Colonic mucosa (tissue), 4 donors: ENCODE measurements around the gene NPAS1. TPM values are rescaled to one million over a fixed set of nuclear protein-coding genes. Genes with fewer than 3 reads are reported as not detected.

Source experiments
- DNase-seq: peaks from one replicate; pipeline ENCODE4 v3.0.0-alpha.2; 2020
- H3K27ac ChIP-seq: fragments of 200-600 bp; one replicate; pipeline ENCODE4 v1.8.0; 2021
- H3K27me3 ChIP-seq: fragments of 200-600 bp; one replicate; pipeline ENCODE4 v1.8.0; 2021
- H3K36me3 ChIP-seq: fragments of 200-600 bp; one replicate; pipeline ENCODE4 v1.8.0; 2021
- H3K4me1 ChIP-seq: fragments of 200-600 bp; one replicate; pipeline ENCODE4 v1.8.0; 2021; ENCODE audit warnings: mild to moderate bottlenecking
- H3K4me3 ChIP-seq: fragments of 200-600 bp; one replicate; pipeline ENCODE4 v1.8.0; 2021
- H3K9ac ChIP-seq, 2 donors: one replicate each; pipeline ENCODE4 v1.7.0; 2013; ENCODE audit warnings: control low read depth in 2 of 2, low read depth in 2 of 2, low read length in 2 of 2
- H3K9me3 ChIP-seq: fragments of 200-600 bp; one replicate; pipeline ENCODE4 v1.8.0; 2021
- intact Hi-C: fragments of 100-400 bp; cut with DNase I; formaldehyde crosslinking; loops from one replicate; pipeline ENCODE4 v1.14.1; 2022
- total RNA-seq, 2 donors: library from RNA; stranded (reverse); fragmentation: NEBNext Ultra II Directional in 1 of 2; extraction: Animal tissue kit (Norgen Biotek cat#: 25700) in 1 of 2; gene quantifications; one replicate each; pipeline ENCODE4 v1.2.1, GENCODE V29; 2021
- TF ChIP-seq, protein P1 (sequence below): fragments of 200-600 bp; IDR thresholded peaks from one replicate; pipeline ENCODE4 v1.8.0; 2022; ENCODE audit warnings: antibody characterized with exemption, mild to moderate bottlenecking
- donor health status: healthy.
- donor health status: DM: no; HTN: no; CAD: no.
- donor health status: DM: no; HTN: no; CAD: no.

The NPAS1 gene
- total RNA-seq: under 1 TPM; 0.35 to 0.64 TPM

DNA sequence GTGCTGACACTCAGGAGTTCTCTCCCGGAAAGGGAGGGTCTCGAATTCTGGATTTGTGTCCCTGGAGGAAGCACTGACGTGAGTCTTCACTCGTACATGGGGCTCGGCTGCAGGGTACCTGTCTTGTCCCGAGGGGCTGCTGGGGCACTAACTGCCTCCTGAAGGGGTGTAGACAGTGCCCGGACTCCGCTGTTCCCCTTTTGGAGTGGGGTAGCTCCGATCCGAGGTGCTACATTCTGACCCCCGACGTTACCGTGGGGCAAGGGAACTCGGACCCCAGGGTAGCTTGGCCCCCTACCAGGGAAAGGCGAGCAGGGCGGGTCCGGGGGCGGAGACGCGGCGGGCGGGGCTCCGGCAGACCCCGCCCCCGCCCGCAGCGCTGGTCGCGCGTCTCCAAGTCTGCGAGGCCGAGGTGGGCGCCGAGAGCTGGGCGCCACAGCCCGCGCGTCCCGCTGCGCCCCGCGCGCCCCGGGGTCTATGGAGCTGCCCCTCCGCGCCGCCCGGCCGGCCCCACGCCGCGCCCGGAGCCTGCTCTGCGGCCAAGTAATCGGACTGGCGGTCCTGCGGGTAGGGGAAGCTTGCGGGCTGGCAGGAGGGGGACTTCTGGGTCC is at the start of gene NPAS1:
Gene NPAS1, plus strand, starts transcription at position 407 of the 611 bp plus-strand sequence. CDS start 1,211 bp downstream, outside the sequence.
- H3K27me3 ChIP-seq: peaks cover 53% of the 10 kb centered on the region
- H3K36me3 ChIP-seq: no peaks in the 10 kb centered on the region
- no peak within 1 kb of the TSS for H3K9ac ChIP-seq
- TF ChIP-seq, protein P1, sequence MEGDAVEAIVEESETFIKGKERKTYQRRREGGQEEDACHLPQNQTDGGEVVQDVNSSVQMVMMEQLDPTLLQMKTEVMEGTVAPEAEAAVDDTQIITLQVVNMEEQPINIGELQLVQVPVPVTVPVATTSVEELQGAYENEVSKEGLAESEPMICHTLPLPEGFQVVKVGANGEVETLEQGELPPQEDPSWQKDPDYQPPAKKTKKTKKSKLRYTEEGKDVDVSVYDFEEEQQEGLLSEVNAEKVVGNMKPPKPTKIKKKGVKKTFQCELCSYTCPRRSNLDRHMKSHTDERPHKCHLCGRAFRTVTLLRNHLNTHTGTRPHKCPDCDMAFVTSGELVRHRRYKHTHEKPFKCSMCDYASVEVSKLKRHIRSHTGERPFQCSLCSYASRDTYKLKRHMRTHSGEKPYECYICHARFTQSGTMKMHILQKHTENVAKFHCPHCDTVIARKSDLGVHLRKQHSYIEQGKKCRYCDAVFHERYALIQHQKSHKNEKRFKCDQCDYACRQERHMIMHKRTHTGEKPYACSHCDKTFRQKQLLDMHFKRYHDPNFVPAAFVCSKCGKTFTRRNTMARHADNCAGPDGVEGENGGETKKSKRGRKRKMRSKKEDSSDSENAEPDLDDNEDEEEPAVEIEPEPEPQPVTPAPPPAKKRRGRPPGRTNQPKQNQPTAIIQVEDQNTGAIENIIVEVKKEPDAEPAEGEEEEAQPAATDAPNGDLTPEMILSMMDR: no peak
- H3K9me3 ChIP-seq: no peaks in the 10 kb centered on the region
- no peak within 1 kb of the TSS for H3K27ac ChIP-seq
- DNase-seq: no peak
- peaks cover 15% of the 10 kb centered on the region for H3K4me1 ChIP-seq
- H3K4me3 ChIP-seq: no peak within 1 kb of the TSS
- intact Hi-C loops: no loop called here

DNA sequence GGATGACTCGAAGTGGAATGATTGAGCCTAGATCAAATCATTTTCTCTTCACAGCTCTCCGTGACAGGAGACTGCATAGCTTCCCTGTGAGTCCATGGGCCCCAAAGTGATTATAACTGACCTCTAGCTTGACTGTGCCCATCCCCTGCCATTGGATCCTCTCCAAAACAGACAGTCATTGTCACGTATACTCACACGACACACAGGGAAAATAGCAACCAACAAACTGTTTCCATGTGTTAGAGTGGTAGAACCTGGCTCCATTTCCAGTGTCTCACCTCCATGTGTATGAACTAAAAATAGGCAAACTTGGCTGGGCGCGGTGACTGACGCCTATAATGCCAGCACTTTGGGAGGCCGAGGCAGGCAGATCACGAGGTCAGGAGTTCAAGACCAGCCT is 48.8 kb upstream of the NPAS1 start:
- Histone ChIP-seq H3K36me3 (no peaks in the 10 kb centered on the region), H3K27ac (no peak overlapping the region), H3K27me3 (no peaks in the 10 kb centered on the region), H3K9ac (no peak overlapping the region), H3K4me3 (no peak overlapping the region), H3K9me3 (no peaks in the 10 kb centered on the region), H3K4me1 (no peaks in the 10 kb centered on the region)
- DNase-seq: no peak
- intact Hi-C loops: no loop called here
- TF ChIP-seq, protein P1: no peak

DNA sequence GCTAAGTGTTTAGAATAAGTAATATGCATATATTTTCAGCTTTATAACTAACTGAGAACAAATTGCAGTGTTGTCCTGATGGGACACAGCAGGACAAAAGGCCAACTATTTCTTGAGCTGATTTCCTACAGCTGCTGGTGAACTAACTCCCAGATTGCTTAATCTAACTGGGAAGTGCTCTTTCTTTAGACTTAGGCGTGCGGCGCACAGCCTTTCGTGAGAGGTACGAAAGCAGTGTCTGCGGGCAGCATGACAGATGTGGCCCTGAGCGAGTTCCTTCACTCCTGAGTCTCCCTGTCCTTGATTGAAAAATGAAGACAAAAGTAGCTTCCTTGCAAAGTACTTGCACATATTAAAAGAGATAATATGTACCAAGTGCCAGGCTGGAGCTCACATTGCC is 47.3 kb upstream of the NPAS1 start:
- intact Hi-C loops: no loop called here
- H3K27ac ChIP-seq: no peak overlapping the region
- H3K4me1 ChIP-seq: peaks cover 8% of the 10 kb centered on the region
- no peaks in the 10 kb centered on the region for H3K27me3 ChIP-seq
- H3K9ac ChIP-seq: no peak overlapping the region
- TF ChIP-seq, protein P1: no peak
- no peaks in the 10 kb centered on the region for H3K36me3 ChIP-seq
- no peak for DNase-seq
- no peaks in the 10 kb centered on the region for H3K9me3 ChIP-seq
- H3K4me3 ChIP-seq: no peak overlapping the region

GRCh38 chr19:46974181-46974580 is 45.5 kb upstream of the NPAS1 start:
- intact Hi-C loops: no loop called here
- no peak overlapping the region for H3K4me3 ChIP-seq
- no peak for DNase-seq
- TF ChIP-seq, protein P1: no peak
- H3K9me3 ChIP-seq: no peaks in the 10 kb centered on the region
- no peaks in the 10 kb centered on the region for H3K27me3 ChIP-seq
- H3K27ac ChIP-seq: no peak overlapping the region
- H3K4me1 ChIP-seq: peaks cover 16% of the 10 kb centered on the region
- no peaks in the 10 kb centered on the region for H3K36me3 ChIP-seq
- H3K9ac ChIP-seq: no peak overlapping the region

- no peak for DNase-seq
- intact Hi-C loops: no loop called here
These were observed 44.4 kb upstream of the NPAS1 start for GRCh38 chr19:46975011-46975924.

More at GRCh38 chr19:46975011-46975924, 44.4 kb upstream of the NPAS1 start:
- TF ChIP-seq, protein P1: no peak
- Histone ChIP-seq H3K4me1 (peaks cover 16% of the 10 kb centered on the region), H3K27ac (peak overlapping the region; percentile 15), H3K9me3 (no peaks in the 10 kb centered on the region), H3K27me3 (no peaks in the 10 kb centered on the region), H3K9ac (peak overlapping the region in 1 of 2 donors; percentile 28), H3K4me3 (no peak overlapping the region), H3K36me3 (no peaks in the 10 kb centered on the region)
